ENCODE measurements around the gene DENND5B.
"Not testable (repeated sequence)": the region's sequence is repeated elsewhere in the genome, so short reads cannot be mapped to it uniquely, and the experiment has no call there.

The DENND5B gene

DNA sequence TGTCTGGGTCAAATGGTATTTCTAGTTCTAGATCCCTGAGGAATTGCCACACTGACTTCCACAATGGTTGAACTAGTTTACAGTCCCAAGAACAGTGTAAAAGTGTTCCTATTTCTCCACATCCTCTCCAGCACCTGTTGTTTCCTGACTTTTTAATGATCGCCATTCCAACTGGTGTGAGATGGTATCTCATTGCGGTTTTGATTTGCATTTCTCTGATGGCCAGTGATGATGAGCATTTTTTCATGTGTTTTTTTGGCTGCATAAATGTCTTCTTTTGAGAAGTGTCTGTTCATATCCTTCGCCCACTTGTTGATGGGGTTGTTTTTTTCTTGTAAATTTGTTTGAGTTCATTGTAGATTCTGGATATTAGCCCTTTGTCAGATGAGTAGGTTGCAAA is 40.3 kb downstream of the DENND5B start:
- not testable (repeated sequence) for DNase-seq

DNA sequence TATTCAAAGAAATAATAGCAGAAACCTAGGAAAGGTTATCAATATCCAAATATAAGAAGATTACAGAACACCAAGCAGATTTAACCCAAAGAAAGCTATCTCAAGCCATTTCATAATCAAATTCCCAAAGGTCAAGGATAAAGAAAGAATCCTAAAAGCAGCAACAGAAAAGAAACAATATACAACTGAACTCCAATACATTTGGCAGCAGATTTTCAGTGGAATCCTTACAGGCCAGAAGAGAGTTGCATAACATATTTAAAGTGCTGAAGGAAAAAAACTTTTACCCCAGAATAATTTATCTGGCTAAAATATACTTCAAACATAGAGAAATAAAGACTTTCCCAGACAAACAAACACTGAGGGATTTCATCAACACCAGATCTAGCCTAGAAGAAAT is 54.3 kb downstream of the DENND5B start:
- no peak for DNase-seq

DNA sequence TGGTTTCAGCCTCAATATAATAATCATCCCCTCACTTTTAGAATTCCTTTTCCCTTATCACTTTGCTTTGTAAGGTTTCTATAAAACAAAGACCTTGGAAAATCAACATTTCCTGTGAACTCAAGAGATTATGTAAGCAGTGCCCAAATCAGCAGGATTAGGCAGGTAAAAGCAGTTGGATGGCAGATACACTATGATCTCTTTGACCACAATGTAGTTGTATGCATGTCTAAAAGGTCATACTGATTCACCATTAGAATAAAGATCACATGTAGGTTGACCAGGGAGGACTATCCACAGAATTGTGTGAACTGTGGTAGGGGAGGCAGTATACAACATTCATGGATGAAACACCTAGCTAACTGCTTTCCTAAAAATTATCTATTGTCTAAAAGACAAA is 57.5 kb downstream of the DENND5B start:
- DNase-seq: no peak

DNA sequence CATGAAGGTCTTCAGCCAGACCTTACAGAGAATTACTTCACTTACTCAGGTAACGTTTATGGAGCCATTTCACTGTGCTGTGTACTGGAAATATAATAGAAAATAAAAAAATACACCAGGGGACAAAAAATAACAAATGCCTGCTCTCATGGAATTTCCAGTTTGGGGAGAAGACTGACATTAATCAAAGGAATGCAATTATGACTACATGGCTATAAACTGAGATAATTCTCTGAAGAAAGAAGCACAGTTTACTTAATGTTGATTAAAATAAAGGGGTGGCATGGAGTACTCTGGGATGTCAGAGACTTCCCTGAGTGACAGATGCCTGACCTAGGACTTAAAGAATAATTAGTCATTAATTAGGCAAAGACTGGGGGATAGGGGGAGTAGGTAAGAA is 59.0 kb downstream of the DENND5B start:
- no peak for DNase-seq

DNA sequence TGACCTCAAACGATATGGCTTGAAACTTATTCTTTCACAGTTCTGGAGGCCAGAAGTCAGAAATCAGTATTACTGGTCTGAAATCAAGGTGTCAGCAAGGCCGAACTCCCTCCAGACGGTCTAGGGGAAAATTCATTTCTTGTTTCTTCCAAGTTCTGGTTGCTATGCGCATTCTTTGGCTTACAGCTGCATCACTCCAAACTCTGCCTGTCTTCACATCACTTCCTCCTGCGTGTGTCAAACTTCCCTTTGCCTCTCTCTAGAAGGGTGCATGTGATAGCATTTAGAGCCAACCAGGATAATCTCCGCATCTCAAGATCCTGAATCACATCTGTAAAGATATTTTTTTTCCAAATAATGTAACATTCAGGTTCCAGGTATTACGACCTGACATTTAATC is 62.8 kb downstream of the DENND5B start:
- no peak for DNase-seq

DNA sequence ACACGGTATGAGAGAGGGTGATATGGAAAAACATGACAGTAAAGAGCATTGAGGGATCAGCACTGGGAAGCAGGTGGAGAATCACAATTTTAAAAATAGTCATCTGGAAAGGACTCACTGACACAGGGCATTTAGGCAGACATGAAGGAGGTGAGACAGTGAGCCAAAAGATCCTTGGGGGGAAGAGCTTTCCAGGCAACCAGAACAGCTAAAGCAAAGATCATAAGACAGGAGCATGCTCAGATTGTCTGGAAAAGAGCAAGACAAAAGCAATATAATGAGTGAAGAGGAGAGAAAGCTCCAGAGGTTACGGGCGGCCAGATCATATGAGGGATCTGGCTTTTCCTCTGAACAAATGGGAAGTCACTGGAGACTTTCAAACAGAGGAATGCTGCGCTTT is 63.9 kb downstream of the DENND5B start:
- DNase-seq: no peak

DNA sequence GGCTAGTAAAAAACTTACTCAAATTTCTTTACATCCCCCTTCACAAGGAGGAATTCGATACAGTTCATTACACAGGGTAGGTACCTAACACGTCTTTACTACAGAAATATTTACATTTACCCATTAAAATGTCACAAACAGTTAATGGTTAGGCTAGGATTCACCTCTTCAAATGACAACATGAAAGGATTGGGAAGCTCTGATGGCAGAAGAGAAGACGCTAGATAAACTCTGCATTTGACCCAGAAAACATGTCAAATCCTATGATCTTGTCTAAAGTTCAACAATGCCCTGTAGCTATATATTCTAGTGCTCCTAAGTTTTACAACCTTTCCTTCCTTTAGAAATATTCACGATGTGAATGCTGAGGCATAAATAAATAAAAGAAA is 64.8 kb downstream of the DENND5B start:
- DNase-seq: no peak

DNA sequence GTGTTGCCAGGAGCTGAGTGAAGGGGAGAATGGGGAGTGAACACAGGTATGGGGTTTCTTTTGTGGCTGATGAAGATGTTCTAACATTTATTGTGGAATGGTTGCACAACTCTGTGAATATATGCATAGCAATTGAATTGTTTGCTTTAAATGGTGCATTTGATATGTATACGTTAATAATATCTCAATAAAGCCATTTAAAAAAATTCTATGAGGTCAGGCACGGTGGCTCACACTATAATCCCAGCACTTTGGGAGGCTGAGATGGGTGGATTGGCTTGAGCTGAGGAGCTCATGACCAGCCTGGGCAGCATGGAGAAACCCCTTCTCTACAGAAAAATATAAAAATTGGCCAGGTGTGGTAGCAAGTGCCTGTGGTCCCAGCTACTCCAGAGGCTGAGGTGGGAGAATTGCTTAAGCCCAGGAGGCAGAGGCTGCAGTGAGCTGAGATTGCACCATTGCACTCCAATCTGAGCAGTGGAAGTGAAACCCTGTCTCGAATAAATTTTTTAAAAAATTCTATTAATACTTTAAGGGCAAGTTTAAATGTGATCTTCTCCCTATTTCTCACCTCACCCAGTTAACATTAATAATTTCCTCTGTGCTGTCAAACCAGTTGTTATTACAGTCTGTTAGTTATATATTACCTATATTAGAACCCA is 65.3 kb downstream of the DENND5B start:
- DNase-seq: no peak

DNA sequence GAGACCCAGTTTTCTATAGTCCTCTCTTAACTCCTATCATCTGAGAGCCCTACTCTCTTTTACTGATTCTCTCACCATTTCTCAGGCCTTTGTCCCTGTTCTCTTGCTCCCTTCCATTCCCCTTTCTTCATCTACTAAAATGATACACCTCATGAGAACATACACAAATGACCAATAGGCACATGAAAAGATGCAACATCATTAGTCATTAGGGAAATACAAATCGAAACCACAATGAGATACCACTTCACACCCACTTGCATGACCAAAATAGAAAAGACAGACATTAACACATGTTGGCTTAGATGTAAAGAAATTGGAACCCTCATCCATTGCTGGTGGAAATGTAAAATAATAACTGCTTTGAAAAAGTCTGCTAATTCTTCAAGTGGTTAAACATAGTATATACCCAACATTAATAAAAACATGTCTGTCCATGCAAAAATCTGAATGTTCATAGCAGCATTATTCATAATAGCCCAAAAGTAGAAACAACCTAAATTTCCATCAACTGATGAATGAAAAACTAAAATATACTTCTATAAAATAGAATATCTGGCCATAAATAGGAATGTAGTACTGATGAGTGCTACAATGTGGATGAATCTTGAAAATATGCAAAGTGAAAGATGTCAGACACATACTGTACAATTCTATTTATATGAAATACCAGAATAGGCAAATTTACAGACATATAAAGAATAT is 66.0 kb downstream of the DENND5B start:
- no peak for DNase-seq

DNA sequence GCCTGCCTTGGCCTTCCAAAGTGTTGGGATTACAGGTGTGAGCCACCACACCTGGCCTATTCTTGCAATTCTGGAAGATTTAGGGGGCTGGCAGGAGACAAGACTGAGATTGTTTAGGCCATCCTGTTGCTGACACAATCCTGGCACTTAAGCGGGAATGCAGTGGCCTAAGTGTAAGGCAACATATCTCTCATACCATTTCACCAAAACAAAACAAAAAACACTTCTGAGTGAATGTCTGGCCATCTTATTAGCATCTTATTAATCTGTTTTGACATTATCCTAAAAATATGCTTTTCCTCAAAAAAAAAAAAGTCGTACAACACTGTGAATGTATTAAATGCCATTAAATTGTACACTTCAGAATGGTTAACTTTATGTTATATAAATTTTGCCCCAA is 67.6 kb downstream of the DENND5B start:
- DNase-seq: no peak

DNA sequence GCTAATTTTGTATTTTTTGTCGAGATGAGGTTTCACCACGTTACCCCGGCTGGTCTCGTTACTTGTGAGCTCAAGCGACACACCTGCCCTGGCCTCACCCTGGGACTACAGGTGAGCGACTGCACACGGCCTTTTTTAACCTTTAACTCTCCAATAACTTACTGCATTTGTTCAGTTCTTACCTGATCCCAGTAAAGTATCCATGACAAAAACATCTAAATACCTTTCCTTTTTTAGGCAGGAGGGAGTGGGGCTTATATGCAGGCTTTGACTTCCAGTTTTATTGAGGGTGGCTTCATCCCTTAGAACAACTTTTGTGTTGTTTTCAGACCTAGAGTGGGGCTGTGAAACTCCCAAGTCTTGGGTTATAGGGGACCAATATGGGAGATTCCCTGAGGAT is 68.3 kb downstream of the DENND5B start:
- DNase-seq: no peak

DNA sequence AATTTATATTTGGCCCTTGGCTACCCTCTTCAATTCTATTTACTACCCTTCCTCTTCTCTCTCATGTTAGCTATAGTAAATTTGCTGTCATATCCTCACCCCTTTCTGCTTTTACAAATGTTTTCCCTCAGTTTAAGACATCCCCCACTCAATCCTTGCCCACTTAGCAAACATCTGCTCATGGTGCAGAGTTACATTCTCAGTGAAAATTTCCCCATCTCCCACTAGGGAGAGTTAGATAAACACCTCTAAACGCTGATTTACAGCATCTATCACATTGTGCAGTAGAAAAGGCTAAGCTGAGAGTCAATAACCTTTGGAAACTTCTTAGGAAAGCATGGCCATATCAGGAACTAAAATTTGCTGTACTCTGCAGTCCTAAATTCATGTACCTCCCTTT is 69.0 kb downstream of the DENND5B start:
- no peak for DNase-seq

DNA sequence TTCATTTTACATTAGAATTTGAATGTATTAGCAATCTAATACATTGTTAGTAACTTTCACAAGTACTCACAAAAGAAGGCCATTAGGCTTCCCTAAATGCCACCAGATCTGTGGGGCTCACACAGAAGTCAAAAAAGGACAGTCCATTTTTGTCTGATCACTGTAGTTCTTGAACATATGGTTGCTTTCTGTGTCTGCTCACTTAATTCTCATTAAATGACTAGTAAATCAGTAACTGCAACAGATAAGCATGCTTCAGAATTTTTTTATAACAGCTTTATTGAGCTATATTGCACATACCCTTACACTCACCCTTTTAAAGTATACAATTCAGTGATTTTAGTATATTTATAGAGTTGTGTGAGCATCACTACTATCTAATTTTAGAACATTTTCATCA is 71.4 kb downstream of the DENND5B start:
- no peak for DNase-seq

DNA sequence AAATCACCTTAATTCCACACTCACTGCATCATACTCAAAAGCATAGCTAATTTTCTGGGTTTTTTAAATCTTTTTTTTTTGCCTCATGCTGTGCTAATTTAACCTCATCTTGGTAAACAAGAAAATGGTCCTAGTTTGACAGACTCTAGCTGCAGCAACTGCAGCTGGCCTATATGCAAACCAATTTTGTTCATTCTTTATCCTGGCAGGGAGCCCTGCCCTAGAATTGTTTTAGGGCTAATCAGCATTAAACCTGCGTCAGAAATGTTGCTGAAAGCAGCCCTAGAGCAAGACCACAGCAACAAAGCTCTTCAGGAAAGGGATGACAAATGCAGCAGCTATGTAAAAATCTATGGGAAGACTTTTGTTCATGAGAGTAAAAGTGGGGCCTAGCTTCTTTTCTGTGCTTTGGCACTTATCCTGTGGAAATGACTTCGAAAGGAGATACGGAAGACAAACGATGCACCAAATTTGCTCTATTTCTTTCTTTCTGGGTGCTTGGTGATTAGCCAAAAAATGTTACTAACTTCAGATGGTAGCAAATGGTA is 72.2 kb downstream of the DENND5B start:
- no peak for DNase-seq

DNA sequence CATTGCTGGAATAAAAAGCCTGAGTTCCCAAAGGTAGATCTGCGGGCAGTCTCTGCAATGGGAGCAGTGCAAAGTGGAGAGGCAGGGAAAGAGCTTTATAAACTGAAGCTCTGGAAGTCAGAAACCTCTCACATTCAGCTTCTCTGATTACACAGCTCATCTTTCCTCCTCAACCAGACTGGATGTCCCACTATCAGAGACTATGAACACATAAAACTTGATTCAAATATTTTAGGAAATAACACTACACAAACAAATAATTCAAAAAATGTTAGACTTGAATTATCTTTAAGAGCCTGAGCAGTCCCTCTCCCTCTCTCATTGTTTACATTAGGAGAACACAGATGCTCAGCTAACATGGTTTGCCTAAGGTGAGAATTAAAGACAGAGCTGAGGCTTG is 72.9 kb downstream of the DENND5B start:
- DNase-seq: no peak

DNA sequence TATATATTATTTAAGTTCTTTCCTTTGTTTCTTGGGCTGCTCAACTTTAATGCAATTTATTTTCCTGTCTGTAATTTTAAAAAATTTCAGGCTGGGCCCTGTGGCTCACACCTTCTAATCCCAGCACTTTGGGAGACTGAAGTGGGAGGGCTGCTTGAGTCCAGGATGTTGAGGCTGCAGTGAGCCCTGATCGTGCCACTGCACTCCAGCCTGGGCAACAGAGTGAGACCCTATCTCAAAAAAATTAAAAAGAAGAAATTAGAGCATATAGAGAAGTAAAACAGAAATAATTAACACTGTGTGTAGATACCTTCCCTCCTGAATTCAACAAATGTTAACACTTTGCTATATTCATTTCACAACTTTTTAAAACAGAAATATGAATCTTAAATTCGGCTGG is 74.2 kb downstream of the DENND5B start:
- no peak for DNase-seq

DNA sequence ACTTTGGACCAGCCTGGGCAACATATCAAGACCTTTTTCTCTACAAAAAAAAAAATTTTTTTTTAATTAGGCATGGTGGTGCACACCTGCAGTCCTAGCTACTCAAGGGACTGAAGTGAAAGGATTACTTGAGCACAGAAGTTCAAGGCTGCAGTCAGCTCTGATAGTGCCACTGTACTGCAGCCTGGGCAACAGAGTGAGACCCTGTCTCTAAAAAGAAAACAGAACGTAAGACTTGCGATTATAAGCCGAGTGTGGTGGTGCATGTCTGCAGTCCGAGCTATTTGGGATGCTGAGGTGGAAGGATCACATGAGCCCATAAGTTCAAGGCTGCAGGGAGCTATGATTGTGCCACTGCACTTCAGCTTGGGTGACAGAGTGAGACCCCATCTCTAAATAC is 76.0 kb downstream of the DENND5B start:
- no peak for DNase-seq

DNA sequence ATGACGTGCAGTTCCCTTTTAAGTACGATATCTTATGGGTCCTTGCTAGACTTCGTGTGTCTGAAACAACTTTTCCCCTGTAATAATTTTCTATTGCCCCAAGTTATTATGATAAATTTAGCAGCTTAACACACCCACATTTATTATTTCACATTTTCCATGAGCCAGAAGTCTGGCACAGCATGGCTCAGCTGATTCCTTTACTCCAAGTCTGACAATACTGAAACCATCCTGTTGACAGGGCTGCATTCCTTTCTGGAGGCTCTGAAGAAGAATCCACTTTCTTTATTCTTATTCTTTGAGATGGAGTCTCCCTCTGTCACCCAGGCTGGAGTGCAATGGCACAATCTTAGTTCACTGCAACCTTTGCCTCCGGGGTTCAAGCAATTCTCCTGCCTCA is 80.9 kb downstream of the DENND5B start:
- DNase-seq: no peak

DNA sequence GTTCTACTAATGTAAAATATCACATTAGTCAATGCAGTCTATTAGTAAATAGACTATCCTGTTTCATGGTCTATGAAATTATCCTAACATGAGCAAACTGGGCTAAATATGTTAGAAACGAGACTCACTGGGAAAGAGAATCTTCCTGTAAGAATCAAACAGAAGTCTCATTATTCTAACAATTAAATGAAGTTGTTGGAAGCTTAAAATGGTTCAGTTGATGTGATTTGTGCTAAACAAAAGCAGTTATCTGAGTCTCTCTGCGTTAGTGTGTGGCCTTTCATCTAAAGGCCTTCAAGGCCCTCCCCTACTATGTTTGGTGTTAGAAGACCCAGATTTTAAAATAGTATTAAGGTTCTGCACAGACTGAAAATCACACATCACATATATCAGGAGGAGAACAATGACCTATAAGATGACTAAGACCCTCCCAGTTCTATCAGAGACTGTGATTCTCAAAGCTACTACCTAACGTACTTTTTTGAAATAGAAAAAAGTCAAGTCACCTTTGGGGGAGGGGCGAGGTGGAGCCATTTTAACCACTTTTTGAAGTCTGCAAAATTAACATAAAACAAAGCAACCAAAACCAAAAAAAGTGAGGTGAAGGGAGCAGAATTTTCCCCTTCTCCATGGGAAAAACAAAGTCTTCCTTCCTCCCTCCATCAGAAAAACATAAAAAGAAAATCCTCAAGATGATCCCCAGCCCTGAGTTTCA is 82.3 kb downstream of the DENND5B start:
- DNase-seq: no peak

DNA sequence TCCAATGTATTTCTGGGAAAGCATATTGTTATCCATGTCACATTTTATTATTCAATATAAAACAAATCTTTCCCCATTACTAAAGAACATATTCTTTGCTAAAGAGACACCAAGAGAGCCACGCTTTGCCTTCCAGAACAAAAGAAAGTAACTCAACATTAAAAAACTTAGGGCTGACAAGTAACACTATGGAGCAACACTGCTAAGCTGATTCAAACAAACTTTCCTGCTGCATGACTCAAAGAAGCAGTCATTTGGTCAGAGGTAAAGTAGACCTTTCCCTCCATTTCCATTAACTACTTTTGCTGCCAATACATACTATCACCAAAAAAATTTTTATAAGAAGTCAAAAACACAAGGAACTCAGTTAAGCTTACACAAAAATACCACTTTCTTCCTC is 83.0 kb downstream of the DENND5B start:
- DNase-seq: no peak

DNA sequence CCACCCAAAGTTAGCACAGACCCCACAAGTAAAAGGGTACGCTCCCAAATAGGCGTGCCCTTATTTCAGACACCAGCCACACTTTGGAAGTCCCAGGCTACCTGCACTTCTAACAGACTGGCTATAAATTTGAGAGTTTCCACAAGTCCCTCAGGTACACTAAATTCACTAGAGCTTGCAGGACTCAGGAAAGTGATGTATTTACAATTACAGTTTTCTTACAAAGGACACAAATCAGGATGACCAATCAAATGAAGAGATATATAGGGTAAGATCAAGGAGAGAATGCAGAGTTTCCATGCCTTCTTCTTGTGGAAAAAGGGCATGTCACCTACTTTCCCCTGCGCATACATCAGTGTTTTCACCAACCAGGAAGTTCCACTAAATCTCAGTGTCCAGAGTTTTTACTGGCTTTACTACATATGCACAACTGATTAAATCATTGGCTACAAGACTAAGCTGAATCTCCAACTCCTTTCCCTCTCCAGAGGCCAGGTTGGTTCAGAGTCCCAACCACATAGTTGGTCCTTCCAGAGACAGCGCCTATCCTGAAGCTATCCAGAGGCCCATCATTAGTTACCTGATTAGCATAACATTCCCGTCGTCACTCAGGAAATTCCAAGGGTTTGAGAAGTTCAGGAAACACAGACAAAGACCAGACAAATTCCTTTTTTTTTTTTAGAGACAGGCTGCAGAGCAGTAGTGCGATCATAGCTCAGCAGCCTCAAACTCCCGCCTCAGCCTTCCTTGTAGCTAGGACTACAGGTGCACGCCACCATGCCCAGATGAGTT is 84.2 kb downstream of the DENND5B start:
- no peak for DNase-seq

DNA sequence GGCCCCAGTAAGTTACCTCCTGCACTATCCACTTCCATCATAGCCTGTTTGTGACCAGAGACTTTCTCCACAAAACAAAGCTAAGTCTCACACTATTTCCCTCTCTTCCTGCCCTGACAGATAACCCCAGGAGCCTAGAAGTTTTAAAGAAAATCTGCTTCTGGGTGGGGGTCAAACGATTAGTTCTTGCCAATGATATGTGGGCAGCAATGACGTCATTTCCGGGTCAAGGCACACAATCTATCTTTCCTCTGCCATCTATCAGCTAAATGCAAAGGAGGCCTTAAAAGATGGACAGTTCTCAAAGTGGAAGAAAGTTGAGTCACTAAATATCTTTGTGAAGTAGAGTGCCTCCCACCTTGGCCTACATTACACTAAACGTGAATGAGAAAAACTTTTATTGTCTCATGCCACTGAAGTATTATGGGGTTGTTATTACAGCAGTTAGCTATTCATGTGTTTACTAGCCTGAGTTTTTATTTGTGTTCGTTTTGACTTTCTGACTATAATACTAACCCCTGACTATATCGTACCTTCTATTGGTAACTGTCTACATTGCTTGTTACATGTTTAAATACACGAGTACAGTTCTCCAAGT is 86.2 kb downstream of the DENND5B start:
- no peak for DNase-seq

DNA sequence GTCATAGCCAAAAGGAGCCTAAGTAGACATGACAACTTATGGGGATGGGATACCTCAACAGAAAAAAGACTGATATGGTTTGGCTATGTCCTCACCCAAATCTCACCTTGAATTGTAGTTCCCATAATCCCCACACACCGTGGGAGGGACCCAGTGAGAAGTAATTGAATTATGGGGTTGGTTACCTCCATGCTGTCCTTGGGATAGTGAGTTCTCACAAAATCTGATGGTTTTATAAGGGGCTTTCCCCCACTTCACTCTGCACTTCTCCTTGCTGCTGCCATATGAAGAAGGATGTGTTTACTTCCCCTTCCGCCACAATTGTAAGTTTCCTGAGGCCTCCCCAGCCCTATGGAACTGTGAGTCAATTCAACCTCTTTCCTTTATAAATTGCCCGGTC is 89.9 kb downstream of the DENND5B start:
- not testable (repeated sequence) for DNase-seq
